HL-60/S4 treated with retinoic acid at 250 ng/mL for 4 days and 3 days (cell line): ENCODE results near the gene RAD9A.

Source experiments
- in situ Hi-C: fragments of 300-500 bp; cut with MboI; formaldehyde crosslinking; loops from 2 replicates; pipeline ENCODE4 v1.7.0; 2022; ENCODE audit warnings: low sequenced_read_pairs

RAD9A gene

GRCh38 chr11:67437809-67438157 is 46.0 kb downstream of the RAD9A start:
- in situ Hi-C loops: no loop called here

GRCh38 chr11:67438158-67438902 is 46.5 kb downstream of the RAD9A start:
- in situ Hi-C loops: no loop called here

GRCh38 chr11:67439321-67440228 is 47.8 kb downstream of the RAD9A start:
- in situ Hi-C loops: no loop called here

GRCh38 chr11:67440229-67441097 is 48.7 kb downstream of the RAD9A start:
- in situ Hi-C loops: no loop called here

GRCh38 chr11:67441098-67441563 is 49.3 kb downstream of the RAD9A start:
- in situ Hi-C loops: no loop called here

- in situ Hi-C loops: no loop called here
Measured at GRCh38 chr11:67441731-67442351, 50.1 kb downstream of the RAD9A start.

GRCh38 chr11:67442504-67443404 is 51.0 kb downstream of the RAD9A start:
- in situ Hi-C loops: no loop called here

- in situ Hi-C loops: no loop called here
Measured at GRCh38 chr11:67445515-67445914, 53.7 kb downstream of the RAD9A start.
